DMS153 treated with DMSO at 0.1 percent for 48 hours (cell line): ENCODE results near the gene CYTH1.
A peak's percentile ranks its signal among the peaks of the same experiment; 100 is the strongest.
"Not testable (repeated sequence)": the region's sequence is repeated elsewhere in the genome, so short reads cannot be mapped to it uniquely, and the experiment has no call there.

Experiments
- DNase-seq: peaks from one replicate; lab custom pipeline; 2025; ENCODE audit not compliant: unreplicated experiment; lab: John Stamatoyannopoulos, UW

CYTH1 gene

DNA sequence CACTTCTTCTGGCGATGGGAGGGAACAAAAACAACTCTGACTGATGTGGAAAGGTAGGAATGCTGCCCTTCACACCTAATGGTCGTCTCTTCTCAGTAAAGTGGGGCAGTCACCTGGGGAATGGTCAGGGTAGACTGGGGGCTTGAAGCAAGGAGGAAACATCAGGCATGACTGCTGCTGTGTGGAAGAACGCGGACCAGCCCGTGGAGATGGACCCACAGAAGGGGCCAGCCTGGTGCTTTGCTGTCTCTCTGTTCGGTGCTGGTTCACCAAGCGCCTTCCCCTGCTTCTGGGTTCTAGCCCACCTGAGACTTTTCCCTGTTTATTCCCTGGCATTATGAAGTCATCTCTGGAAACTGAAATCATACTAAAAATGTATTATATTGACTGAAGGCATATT is 108.7 kb downstream of the CYTH1 start:
- no peak for DNase-seq

DNA sequence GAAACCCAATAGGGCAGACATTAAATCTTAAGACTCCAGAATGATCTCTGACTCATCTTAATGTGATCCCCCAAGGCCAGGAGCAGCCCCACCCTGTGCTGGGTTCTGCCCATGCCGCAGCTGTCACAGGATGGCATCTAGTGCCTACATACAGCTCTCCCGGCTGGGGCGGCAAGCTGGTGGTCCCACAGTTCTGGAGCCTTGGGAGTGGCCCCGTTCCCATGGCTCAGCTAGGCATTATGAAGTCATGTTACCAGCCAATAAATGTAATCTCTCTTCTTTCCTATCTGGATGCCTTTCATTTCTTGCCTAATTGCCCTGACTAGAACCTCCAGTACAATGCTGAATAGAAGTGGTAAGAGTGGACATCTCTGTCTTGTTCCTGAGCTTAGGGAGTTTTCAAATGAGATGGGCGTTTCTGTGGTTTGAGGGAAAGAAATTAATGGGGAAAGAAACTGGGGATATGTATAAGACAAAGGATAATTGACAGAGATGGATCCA is 109.2 kb downstream of the CYTH1 start:
- no peak for DNase-seq

DNA sequence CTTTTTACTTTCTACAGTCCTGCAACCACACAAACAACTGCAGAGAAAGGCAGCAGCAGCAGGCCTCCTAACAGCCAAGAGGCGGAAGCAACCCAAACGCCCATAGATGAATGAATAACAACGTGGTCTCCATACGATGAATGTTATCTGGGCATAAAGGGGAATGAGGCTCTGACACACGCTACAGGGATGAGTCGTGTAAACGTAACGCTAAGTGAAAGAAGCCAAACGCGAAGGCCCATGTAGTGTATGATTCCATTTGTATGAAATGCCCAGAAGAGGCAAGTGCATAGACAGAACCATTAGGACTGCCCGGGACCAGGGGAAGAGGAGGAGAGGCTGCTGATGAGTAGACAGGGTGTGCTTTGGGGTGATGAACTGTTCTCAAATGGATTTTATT is 110.1 kb downstream of the CYTH1 start:
- no peak for DNase-seq

DNA sequence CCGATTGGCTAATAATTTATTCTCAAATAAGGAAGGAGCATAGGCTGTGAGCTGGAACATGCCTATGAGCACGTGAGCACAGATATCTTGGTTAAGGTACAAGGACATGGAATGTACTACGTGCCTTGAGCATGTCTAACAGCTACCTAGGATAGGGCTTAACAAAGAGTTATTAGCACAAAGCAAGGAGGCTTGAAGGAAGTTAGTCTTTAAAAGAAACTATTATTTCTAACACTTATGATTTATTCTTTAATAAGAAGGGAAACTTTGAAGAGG is 110.4 kb downstream of the CYTH1 start:
- not testable (repeated sequence) for DNase-seq

DNA sequence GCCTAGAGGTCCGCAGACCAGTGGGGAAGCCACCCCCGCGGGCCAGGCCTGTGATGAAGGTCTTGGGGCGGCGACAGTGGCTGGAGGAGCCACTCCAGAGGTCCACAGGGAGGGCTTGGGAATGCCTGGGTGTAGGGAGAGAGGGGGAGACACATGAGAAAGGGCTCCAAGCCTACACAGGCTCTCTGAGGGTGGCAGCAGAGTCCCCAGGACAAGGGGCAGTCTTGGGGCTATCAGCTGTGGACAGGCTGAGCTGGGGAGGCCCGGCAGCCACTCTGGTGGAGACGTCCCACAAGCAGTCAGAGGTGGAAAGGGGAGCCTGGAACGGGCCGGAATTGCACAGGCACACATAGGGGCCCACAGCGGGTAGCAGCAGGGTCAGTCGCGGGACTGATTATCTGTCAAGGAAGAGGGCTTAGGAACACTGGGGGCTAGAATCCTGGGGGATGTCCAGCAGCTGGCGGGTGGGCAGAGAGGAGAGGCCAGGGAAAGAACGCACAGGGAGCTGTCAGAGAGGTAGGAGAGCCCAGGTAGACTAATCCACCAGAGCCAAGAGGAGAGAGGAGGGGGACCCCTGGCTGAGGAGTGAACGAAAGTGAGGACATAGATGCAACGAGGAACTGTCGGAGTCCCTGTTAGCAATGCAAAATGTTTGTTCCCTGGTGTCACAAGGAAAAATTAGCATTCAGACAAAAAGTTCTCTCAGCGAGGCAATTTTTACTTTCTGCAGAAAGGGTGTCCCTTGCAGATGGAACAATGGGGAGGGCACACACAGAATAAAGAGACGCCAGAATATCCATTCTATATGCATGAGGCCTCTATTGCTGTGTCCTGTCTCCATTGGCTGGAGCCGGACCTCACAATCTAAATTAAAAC is 111.0 kb downstream of the CYTH1 start:
- DNase-seq = no peak

DNA sequence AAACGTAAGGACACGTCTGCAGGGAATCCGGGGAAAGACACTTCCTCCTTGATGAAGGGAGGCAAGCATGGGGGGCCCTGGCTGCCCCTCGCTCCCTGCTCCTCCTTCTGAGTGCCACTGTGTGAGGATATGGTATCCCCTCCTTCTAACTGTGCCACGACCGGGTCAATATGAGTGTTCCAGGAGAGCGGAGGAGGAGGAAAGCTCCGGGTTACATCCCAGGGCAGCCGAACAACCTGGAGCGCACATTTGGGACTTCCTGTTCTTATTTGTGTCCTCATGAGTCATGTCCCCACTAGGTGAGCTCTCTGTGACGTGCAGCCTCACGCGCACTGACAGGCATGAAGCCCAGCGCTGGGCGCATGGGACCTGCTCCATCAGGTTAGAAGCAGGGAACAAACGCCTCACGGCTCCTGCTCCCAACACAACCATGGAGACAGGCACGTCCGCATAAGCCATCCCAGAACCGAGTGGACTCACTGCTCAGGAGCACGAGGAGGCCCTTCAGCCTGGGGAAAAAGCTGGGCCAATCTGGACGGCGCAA is 112.0 kb downstream of the CYTH1 start:
- no peak for DNase-seq

DNA sequence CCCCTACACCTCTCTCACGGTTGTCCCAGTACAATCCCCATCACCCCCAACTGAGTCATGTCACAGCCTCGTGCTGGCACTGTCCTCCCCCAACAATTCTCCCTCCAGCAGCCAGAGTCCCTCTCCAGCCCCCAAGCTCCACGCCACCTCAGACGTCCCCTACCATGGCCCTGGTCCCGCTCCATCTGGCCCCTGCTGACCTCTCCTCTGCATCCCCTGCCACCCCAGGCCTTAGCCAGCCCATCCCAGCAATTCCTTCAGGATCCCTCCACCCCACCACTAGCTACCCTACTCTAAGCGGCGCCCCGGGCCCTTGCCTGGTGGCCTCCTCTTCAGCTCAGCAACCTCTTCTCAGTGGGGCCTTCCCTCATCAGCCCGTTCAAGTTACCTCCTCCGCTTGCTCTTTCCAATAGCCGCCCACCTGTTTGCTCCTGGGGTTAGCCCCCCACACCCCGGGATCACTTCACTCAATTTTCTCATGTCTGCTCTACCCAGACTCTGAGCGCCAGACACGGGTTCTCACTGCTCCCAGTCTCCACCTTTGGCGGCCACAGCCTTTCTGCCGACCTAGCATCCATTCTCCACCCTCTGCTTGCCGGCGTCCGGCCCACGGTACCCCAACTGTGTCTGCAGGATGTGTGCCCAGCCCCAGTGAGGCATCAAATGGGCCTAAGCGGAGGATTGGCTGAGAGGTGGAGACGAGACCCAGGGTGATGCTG is 112.7 kb downstream of the CYTH1 start:
- no peak for DNase-seq

DNA sequence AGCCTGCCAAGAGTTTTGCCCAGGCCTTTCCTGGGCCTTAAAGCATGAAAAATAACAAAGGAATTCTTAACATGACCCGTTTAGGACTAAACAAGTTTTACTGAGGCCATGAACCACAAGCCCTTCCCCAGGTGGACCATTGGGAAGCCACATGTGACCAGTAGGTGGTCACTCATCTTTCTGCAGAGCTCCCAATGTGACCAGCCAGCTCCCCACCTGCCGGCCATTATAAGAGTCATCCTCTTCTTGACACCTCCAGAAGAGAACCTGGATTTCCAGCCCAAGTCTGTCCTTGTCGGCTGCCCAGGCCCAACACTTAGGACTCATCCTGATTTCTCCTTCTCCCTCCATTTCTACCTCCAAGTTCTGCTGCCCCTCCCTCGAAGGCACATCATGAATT is 113.2 kb downstream of the CYTH1 start:
- DNase-seq = no peak

DNA sequence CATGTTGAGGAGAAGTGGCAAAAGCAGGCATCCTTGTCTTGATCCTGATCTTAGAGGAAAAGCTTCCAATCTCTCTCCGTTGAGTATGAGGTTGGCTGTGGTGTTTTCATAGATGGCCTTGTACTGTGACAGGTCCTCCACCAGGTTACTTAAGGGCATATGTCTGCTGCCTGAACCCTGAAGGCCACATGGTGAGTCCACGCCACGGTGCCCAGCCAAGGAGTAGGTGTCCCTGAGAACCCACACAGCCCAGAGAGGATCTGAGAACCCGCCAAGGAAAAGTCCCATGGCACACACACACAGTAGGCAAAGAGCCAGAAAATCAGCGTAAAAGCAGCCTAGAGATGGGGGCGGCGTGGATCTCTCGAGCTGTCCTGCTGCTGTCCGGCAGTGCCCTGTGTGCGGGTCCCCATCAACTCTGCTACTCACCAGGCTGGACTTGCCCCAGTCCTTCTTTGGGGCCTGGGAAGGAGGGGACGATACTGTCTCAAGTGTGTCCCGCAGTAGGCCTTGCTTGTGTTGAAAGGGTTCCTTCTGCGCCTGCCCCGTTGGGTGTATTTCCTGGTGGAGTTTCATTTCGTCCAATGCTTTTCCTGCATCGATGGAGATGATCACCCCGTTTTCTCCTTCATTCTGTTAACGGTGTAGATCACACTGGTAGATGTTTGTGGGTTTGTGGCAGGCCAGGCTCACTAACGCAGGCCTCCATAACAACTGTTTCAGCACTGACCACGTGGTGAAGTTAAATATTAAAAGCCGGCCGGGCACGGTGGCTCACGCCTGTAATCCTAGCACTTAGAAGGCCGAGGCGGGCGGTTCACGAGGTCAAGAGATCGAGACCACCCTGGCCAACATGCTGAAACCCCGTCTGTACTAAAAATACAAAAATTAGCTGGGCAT is 114.1 kb downstream of the CYTH1 start:
- no peak for DNase-seq

DNA sequence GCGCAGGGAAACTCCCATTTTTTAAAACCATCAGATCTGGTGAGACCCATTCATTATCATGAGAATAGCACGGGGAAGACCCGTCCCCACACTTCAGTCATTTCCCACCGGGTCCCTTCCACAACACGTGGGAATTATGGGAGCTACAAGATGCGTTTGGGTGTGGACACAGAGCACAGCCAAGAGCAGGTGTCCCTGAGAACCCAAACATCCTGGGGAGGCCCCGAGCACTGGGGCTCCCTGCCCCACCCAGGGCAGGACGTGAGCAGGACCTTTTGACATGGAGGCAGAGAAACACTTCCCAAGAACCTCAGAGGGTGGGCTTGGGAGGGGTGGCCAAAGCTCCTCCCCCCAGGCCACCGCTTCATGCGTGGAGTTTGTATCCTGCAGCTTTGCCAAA is 115.0 kb downstream of the CYTH1 start:
- no peak for DNase-seq

DNA sequence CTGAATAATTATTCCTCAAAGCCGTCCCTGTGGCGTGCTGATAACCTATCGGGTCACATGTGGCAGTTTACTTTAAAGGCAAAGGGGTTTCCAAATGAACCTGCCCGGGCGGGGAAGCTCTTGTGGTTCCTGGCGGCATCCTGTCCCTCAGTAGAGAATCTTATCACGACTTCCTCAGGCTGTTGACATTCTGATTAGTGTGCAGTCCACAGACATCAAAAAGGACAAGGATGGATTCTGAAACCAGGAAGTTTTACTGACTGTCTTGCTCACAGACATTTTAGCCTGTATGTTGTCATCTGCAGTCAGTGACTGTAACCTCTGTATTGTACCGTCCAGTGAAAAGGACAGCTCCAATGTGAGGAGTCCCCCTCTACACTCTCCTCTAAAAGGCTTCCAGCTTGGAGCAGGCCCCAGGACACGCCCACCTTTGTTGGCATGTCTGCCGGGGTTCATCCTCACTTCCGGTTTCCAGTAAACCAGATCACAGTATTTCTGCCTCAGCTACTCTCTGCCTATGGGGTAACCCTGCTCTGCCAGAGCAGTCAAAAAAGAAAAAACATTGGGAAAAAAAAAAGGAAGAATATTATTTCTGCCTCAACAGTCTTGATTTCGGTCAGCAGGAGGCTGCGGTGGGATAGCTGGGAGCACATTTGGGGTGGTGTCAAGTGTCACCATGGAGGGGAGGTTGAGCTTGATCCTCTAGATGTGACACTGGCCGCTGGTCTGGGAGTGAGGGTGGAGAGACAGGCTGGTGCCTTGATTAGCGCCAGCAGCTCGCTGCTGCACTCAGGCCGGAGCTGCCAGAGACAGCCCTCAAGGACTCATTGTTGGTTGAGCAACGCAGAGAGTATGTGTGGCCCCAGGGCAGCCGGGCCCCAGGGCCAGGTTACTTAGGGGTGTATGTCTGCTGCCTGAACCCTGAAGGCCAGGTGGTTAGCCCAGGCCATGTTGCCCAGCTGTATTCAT is 115.8 kb downstream of the CYTH1 start:
- no peak for DNase-seq

DNA sequence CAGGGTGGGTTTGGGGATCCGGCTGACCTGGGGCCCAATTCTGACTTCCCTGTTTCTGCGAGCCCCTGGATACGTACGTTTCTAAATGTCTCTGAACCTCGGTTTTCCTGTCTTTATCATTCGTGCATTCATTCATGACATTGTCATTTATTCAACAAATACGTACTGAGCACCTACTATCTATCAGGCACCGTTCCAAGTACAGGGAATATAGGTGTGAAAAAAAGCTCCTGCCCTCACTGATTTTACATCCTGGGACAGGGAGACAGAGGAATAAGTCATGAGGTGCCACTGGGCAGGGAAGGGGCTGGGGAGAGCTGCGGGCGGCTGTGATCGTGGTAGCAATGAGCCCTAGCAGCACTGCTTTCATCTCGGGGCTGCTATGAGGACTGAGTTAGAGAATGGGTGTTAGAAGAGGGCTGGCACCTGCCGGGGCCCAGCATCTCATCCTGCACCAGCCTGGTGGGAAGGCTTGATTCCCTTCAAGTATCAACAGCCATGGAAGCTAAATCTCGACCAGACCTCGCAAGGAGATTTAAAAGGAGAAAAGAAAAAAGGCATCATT is 116.6 kb downstream of the CYTH1 start:
- no peak for DNase-seq

DNA sequence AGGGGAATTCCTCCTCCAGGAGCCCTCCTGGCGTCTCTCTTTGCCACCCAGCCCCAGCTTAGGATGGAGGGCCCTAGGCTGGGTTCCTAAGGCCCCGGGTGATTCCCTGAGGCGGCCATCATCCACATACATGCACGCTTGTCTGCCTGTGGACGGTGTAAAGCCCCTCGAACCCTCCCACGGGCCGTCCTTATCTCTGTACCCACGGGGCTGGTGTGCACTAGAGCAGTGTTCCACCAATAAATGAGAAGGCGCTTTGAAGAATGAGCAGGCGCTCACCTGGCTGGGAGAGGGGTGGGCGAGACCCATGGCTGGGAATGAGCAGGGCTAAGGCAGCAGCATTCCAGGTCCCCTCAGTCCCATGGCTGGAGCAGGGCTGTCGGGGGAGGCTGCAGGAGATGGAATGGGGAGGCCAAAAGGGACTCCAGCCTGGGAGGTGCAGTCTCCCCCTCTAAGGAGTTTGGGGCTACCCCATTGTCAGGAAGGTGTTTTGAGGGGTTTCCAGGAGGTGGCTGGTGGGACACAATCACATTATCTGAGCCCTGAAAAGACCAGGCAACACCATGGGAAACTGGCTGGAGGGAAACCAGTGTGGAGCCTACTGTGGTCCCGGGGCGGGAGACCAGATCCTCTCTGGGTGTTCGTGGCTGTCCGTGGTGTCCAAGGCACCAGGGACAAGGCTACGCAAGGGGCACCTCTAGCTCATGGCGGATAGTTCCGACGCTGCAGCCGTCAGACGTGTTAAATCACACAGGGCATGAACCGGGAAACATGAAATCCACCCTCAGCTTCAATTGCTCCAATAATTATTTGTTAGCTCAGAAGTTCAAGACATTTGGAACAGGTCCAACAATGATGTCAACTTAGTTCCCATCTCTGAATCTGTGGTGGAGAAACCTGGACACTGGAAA is 117.3 kb downstream of the CYTH1 start:
- DNase-seq = peak; percentile 11

DNA sequence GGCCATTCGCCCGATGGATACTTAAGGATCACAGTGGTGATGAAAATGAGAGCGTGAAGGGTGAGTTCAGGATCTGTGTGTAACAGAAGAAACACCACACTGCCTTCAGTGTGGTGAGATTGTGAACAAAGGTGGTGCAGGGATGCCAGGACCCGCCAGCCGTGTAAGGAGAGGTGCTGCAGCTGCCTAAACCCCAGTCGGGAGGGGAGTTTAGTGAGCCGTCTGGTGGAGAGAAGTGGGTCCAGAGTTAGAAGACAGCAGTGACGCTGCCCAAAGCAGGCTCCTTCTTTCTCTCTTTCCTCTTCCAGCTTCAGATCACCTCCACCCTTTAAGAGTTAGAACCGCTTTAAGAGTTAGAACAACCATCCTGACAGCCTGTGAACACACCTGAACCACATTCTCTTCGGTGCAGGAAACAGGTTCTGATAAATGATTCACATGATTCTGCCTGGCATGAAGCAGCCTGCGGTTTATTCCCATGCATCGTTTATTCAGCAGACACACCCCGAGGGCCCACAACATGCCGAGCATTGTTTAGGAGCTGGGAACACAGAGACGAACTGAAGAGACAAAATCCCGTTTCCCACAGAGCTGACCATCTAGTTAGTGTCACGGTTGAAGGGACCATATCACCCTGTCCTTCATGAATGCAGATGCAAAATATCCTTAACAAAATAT is 120.8 kb downstream of the CYTH1 start:
- no peak for DNase-seq

DNA sequence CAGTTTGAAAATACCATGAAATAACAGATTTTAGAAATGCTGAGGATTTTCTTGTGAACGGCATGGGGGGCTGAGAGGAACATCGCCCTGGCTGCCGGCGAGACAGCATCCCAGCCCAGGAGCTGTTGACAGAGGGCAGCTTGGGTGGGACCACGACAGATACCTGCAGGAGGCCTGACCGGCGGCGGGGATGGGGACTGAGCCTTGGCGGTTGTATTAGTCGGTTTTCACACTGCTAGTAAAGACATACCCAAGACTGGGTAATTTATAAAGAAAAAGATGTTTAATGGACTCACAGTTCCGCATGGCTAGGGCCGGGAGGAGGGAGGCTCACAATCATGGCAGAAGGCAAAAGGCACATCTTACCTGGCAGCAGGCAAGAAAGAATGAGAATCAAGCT is 122.5 kb downstream of the CYTH1 start:
- DNase-seq = no peak

DNA sequence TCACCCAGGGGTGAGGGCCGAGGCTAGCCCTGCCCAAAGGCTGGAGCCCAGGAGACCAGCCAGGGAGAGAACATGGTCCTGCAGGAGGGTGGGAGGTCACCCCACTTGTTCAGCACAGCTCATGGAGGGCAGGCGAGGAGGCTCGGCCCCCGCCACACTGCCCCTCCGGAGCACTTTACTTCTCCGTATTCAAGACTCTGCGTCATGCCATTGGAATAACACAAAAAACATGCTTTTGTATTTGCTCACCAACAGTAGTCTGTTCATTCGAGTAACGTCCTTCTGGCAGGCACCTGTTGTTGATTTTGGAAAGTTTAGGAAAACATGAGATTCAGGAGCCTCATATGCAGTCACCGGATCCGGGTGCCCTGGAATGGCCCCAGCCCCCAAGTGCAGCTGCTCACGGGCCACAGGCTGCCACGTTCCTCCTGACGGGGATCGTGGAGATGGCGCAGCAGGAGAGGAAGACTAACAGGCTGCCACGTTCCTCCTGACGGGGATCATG is 123.7 kb downstream of the CYTH1 start:
- DNase-seq = no peak

DNA sequence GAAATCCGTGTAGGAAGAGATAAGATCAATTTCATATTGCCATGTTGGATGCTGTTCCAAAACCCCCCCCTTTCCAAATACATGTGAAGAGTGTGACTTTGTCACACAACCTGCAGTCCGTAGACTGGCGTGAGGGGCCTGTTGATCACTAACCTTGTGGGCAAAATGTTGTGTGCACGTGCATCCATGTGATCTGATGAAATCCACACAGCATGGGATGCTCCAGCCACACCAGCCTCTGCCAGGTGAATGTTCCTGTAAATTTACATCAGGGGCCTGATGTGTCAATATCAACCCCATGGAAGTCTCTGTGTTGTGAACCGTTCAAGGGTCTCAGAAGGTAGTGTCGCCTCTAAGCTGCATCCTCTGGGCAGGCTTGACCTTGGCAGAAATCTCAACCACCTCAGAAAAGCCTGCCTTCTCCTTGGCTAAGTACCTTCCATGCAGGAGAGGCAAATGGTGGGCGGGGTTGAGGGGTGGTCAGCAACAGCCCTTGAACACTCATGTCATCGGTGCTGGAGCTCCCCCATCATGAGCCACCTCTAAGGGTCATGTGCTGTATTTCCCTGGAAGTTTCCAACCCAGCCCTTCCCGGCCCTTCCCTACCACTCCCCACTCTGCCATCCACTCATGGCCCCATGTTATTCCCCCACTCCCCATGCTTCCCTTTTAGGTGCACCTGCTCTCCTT is 126.7 kb downstream of the CYTH1 start:
- no peak for DNase-seq
